ENCODE data around the gene IL24.

IL24 gene

DNA sequence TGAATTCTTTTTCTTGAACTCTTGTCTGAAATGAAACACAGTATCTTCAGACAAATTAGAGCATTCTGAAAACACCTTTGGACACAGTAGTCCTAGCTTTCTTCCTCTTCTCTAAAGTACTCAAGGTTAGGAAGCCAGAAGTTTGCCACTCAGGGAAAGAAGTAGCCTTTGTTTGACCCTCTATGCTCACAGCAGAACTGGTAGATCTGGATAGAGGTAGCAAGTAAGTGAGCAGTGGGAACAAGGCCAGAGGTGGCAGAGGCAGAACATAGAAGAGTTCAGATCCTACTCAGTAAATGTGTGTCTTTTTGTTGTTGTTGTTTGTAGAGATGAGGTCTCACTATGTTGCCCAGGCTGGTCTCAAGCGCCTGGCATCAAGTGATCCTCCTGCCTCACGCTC, 56.4 kb downstream of the IL24 start:
- no peak for DNase-seq (ENCODE audit: low read depth)
